Smooth muscle cell of the brain vasculature (primary cell): ENCODE data around the gene MTFR2.
"Not testable (repeated sequence)": the region's sequence is repeated elsewhere in the genome, so short reads cannot be mapped to it uniquely, and the experiment has no call there.

Experiments
- DNase-seq: peaks from one replicate; pipeline ENCODE4 v3.0.0-alpha.2; 2012; ENCODE audit warnings: low read depth, low spot score

Gene MTFR2

GRCh38 chr6:136235233-136235564 is 14.9 kb downstream of the MTFR2 start:
- DNase-seq: no peak

DNA sequence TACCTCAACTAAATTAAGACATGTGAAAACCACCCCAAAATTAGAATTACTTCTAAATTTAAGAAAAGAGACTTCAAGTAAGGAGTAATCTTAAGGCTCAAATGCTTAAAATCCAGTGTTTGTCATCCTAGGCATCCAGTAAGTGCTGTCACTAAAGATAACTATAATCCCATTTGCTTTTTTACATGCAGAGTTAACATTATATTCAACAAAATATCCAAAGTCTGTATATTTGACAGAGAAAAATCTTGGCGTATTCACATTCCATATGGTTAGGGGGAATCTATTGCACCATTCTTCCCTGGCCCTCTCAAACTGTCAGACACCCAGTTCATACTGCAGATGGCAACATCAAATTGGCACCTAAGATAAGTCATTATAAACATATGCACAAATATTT is 17.4 kb downstream of the MTFR2 start:
- DNase-seq: no peak

- no peak for DNase-seq
Observed at GRCh38 chr6:136230219-136230853, 19.8 kb downstream of the MTFR2 start.

DNA sequence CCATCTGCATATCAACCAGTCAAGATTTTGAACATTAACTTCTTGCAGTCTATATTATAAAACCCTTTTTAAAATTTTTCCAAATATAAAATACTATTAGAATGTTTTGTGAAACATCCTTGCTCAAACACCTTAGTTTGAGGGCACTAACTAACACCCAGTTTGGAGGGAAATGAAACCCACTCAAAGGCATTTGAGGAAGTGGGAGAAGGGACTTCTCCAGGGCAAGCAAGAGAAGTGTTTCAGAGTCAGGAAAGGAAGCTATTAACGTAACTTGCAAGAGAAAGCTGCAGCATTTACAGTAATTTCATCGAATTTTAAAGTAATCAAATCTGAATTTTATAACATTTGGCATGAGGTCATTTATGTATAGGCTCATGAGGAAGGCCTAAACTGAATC is 21.3 kb downstream of the MTFR2 start:
- DNase-seq: no peak

GRCh38 chr6:136226674-136227377 is 23.3 kb downstream of the MTFR2 start:
- DNase-seq: no peak

DNA sequence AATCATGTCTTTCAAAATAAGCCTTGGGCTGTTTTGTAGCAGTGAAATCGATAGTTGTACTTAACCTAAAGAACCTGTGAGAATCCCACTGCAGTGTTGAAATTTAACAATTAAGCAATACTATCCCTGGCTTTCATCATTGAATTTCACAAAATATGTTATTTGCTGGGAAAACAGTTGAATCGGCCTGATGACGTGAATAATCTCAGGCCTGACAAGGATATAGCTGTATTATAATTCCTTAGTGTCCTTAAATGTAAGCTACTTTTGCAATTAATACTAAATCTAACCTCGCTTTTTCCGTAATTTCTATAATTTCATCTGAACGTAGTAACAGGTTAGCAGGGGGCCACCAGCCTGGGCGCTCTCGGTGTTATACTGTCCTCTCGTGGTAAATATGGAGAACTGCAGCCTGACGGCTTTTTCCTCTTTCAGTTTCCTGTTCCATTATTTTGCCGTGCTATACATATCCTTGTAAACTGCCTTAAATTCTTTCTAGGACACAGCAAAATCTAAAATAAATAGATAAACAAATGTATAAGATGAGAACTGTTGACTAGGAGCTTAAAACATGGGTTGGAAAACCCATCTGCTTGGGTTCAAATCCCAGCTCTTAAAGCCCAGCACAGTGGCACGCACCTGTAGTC is 24.0 kb downstream of the MTFR2 start:
- no peak for DNase-seq

- no peak for DNase-seq
Observed at GRCh38 chr6:136225496-136225895, 24.6 kb downstream of the MTFR2 start.

DNA sequence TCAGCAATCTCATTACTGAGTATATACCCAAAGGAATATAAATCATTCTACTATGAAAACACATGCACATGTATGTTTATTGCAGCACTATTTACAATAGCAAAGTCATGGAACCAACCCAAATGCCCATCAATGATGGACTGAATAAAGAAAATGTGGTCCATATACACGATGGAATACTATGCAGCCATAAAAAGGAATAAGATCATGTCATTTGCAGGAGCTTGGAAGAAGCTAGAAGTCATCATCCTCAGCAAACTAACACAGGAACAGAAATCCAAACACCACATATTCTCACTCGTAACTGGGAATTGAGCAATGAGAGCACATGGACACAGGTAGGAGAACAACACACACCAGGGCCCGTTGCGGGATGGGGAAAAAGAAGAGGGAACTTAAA is 25.1 kb downstream of the MTFR2 start:
- DNase-seq: not testable (repeated sequence)

DNA sequence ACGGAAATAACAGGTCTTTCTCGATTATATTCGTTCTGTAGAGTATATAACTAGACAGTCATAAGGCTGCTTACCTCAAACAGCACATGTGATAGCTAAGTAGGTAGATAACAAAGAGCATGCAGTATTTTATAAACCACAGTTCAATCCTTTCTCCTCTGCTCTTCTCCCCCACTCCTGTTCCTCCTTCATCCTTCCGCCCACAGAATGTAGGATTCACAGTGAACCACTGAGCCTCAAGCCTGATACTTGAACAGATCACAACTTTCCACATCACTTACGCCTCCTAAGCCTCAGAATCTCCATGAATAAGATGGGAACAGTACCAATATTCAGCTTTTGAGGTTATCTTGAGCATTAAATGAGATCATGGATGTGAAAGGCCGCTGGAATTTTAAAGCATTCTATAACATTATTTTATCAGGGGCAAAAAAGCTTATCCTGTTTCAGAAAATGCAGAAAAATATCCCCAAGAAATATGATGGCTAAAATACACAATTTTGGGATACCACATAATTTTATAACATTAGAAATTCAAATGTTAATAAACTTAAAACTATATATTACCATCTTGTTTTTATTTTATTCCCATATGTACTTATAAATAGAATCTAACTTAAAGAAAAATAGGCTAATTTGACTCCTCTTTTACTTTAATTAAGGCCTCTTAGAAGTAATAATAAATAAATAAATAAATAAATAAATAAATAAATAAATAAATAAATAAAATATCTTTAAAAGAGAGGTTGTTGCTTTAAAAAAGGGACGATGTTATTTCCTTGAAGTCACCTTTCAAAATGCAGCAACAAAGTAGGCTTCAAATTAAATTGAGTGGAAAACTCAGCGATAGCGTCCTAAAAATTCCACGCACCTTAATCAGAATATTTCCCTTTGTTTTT is 33.4 kb downstream of the MTFR2 start:
- DNase-seq: no peak

- no peak for DNase-seq
Observed at GRCh38 chr6:136213853-136214252, 36.3 kb downstream of the MTFR2 start.

- DNase-seq: no peak
Observed at GRCh38 chr6:136213012-136213539, 37.0 kb downstream of the MTFR2 start.

- DNase-seq: no peak
Observed at GRCh38 chr6:136212608-136213007, 37.5 kb downstream of the MTFR2 start.

- DNase-seq: no peak
Observed at GRCh38 chr6:136210398-136211165, 39.5 kb downstream of the MTFR2 start.

- DNase-seq: no peak
Observed at GRCh38 chr6:136209496-136209895, 40.6 kb downstream of the MTFR2 start.

DNA sequence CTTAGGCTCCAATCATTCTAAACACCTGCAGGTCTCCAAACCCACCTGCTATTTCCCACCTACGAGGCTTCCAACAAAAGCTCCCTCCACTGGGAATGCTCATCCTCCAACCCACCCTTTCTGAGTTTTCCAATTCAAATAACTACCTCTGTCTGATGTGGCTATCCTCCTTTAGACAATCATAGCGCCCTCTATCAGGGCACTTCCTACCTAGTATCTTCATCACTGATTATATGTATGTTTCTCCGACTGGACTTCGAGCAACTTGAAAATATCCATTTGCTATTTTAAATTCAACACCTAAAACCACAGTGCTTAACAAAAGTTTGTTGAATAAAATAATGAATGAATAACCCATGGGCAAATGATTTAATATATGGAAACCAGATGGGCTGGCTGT is 41.3 kb downstream of the MTFR2 start:
- DNase-seq: no peak

DNA sequence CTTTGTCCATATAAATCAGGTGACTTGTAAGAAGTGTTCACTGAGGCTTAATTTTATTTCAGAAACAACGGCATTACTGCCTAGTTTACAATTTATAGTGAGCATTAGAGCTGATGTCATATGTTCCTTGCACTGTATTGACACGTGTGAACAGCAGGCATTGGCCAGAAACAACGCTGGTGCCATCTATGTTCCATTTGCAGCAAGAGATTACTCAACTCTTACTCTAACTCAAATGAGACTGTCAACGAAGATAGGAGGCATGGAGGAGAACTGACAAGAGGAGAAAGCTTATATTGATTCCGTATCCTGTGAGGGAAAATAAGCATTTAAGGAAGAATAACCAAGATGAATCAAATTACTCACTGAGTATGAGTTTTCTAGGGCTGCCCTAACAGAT is 48.4 kb downstream of the MTFR2 start:
- DNase-seq: no peak

DNA sequence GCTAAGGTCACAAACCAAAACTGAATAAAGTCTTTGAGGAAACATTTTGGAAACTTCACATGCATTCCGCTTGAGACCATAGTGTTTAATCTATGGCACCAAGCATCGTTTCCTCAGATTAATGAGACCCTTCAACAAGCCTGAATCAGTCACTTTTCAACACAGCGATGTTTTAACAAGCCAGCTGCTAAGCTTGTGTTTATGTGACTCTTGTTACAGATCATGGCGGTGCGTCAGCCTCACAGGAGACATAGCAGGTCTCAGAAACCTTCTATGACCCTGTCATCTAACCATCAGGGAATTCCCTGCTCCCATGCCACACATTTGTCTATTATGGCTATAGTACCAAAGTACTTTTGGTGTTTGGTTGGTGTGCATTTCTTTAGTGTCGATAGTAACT is 57.2 kb downstream of the MTFR2 start:
- no peak for DNase-seq

- no peak for DNase-seq
Observed at GRCh38 chr6:136191606-136192312, 58.4 kb downstream of the MTFR2 start.

GRCh38 chr6:136189104-136189503 is 61.0 kb downstream of the MTFR2 start:
- no peak for DNase-seq

GRCh38 chr6:136188486-136188885 is 61.6 kb downstream of the MTFR2 start:
- DNase-seq: no peak

GRCh38 chr6:136186363-136186762 is 63.7 kb downstream of the MTFR2 start:
- no peak for DNase-seq
